GM12864 (cell line): ENCODE data around the gene IRF3.

Experiments
- DNase-seq: peaks from one replicate; pipeline ENCODE4 v3.0.0-alpha.2; 2011; ENCODE audit warnings: low read depth
- H3K4me3 ChIP-seq: 2 replicates; pipeline ENCODE4 v1.5.1; 2011; ENCODE audit warnings: mild to moderate bottlenecking, low read depth, low read length, control low read depth
- CTCF ChIP-seq: IDR thresholded peaks from 2 replicates; pipeline ENCODE4 v1.5.1; 2011; ENCODE audit warnings: low read depth, mild to moderate bottlenecking, moderate library complexity, low read length, control low read depth, inconsistent platforms; ENCODE audit errors: missing control alignments

Gene IRF3

GRCh38 chr19:49701271-49701786, 35.7 kb upstream of the IRF3 start:
- TF ChIP-seq CTCF, result no peak

DNA sequence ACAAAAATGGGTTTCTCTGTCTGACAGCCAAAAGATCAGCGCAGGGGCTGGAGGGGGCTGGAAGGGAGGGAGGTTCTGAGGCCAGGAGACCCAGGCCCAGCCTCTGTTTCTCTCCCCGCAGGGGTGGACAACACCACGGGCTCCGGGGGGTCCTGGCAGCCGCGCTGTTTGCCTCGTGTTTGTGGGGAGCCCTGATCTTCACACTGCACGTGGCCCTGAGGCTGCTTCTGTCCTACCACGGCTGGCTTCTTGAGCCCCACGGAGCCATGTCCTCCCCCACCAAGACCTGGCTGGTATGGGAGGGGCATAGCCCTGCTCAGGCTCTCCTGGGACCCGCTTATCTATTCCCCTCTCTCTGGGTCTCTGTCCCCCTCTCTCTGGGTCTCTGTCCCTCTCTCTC, 34.9 kb upstream of the IRF3 start:
- no peak for TF ChIP-seq CTCF

More at GRCh38 chr19:49701271-49701786, 35.7 kb upstream of the IRF3 start:
- no peak for DNase-seq
- no peak overlapping the region for H3K4me3 ChIP-seq

DNA sequence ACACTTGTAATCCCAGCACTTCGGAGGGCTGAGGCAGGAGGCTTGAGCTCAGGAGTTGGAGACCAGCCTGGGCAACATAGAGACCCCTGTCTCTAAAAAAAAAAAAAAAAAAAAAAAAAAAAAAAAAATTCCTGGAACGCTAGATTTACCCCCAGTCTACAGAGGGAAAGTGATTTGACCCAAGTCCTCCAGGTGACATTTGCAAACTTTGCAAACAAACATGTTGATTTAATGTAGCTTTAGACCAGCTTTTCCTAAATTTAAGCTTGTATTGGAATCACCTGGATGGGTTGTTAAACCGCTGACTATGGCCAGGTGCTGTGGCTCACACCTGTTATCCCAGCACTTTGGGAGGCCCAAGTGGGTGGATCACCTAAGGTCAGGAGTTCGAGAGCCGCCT, 33.7 kb upstream of the IRF3 start:
- no peak for TF ChIP-seq CTCF
- DNase-seq, result no peak
- H3K4me3 ChIP-seq, result no peak overlapping the region

More for the DNA sequence above, 34.9 kb upstream of the IRF3 start:
- no peak overlapping the region for H3K4me3 ChIP-seq
- no peak for DNase-seq

DNA sequence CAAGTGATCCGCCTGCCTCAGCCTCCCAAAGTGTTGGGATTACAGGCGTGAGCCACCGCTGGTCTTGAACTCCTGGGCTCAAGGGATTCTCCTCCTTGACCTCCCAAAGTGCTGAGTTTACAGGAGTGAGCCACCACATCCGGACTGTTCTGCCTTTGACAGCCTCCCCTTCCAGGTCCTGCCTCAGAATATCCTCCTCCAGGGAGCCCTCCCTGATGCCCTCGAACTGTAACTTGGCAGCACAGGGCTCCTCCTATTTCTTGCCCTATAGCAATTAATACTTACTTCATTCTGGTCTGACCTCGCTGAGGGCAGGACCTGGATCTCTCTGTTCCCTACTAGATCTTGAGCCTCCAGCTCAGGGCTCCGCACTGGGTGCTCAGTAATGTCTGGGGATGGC, 31.2 kb upstream of the IRF3 start:
- TF ChIP-seq CTCF, result no peak
- H3K4me3 ChIP-seq, result no peak overlapping the region
- no peak for DNase-seq

DNA sequence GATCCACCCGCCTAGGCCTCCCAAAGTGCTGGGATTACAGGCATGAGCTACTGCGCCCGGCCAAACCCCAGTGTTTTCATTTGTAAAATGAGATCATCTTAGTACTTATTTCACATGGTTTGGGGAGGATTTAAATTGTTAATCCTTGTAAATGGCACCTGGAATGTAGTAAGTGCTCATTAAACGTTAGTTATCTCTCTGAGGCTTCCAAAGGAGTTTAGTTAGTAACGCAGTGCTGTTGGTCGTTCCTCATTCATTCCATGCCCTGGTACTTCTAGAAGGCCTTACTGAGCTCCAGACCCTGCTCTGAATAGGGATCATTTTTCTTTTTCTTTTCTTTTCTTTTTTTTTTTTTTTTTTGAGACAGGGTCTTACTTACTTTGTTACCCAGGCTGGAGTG, 30.5 kb upstream of the IRF3 start:
- DNase-seq, result no peak
- TF ChIP-seq CTCF, result no peak
- no peak overlapping the region for H3K4me3 ChIP-seq

- H3K4me3 ChIP-seq, result no peak overlapping the region
- TF ChIP-seq CTCF, result no peak
- DNase-seq, result no peak
These were observed 26.5 kb upstream of the IRF3 start for GRCh38 chr19:49692147-49692506.

DNA sequence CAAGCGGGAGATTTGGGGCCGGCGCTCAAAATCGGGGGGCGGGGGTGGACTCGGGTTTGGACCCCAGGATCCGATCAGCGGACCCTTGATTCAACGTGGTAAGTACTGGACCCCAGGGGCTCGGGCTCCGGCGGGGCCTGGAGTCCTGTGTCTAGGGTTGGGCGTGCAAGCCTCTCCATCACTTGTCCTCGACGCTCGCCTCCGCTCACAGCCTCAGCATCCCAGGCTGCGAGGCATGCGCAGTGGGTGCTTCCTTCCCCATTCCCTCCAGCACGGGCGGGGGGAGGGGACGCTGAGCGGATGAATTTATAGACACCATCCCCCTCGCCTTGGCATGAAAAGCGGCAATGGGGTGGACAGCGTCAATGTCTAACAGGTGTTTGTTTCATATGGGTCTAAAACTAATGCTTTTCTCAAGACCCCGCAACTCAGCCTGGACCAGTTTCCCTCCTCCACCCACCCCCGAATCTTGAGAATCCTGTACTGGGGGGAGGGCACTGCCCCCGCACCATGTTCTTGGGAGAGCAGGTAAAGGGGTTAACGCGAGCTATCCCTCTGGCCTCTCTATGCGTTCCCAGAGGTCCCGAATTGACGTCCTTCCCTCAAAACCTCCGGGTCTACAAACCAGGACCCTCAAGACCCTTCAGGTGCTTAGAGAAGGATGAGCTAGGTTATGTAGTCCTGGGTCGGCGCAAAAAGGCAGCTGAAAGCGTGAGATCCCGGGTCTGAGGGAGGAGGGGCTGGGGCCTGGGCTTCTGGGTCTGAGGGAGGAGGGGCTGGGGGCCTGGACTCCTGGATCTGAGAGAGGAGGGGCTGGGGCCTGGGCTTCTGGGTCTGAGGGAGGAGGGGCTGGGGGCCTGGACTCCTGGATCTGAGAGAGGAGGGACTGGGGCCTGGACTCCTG, 25.8 kb upstream of the IRF3 start:
- no peak overlapping the region for H3K4me3 ChIP-seq
- TF ChIP-seq CTCF, result no peak
- no peak for DNase-seq
